Putamen (tissue), 1 donor: ENCODE data around the gene THRSP.
"Not testable (repeated sequence)": the region's sequence is repeated elsewhere in the genome, so short reads cannot be mapped to it uniquely, and the experiment has no call there.

Source experiments
- DNase-seq: peaks from one replicate; pipeline ENCODE4 v3.0.0-alpha.2; 2016; ENCODE audit warnings: low spot score

Gene THRSP

GRCh38 chr11:78066471-78066870 is 2.8 kb downstream of the THRSP start:
- DNase-seq: no peak

- DNase-seq: no peak
These were observed 4.0 kb downstream of the THRSP start for GRCh38 chr11:78067704-78068103.

- no peak for DNase-seq
These were observed 5.8 kb downstream of the THRSP start for GRCh38 chr11:78069465-78069864.

GRCh38 chr11:78070621-78071020 is 7.0 kb downstream of the THRSP start:
- no peak for DNase-seq

- no peak for DNase-seq
These were observed 8.1 kb downstream of the THRSP start for GRCh38 chr11:78071717-78072116.

- DNase-seq: no peak
These were observed 8.8 kb downstream of the THRSP start for GRCh38 chr11:78072455-78072854.

GRCh38 chr11:78074756-78075155 is 11.1 kb downstream of the THRSP start:
- DNase-seq: no peak

- DNase-seq: no peak
These were observed 13.2 kb downstream of the THRSP start for GRCh38 chr11:78076733-78077403.

- not testable (repeated sequence) for DNase-seq
These were observed 13.9 kb downstream of the THRSP start for GRCh38 chr11:78077592-78077991.

GRCh38 chr11:78078218-78079167 is 14.8 kb downstream of the THRSP start:
- no peak for DNase-seq

GRCh38 chr11:78079232-78080083 is 15.8 kb downstream of the THRSP start, which contains the start of gene NDUFC2:
TSS of gene NDUFC2 (minus strand) at chr11:78079862. CDS start at chr11:78079744, 118 bp downstream.
- peak; percentile 83 for DNase-seq

GRCh38 chr11:78080084-78080817 is 16.6 kb downstream of the THRSP start:
- DNase-seq: no peak

- no peak for DNase-seq
These were observed 17.3 kb downstream of the THRSP start for GRCh38 chr11:78080818-78081495.

- DNase-seq: no peak
These were observed 17.9 kb downstream of the THRSP start for GRCh38 chr11:78081583-78081982.

- no peak for DNase-seq
These were observed 18.5 kb downstream of the THRSP start for GRCh38 chr11:78082146-78082545.

- DNase-seq: no peak
These were observed 19.4 kb downstream of the THRSP start for GRCh38 chr11:78083021-78083420.

GRCh38 chr11:78084506-78084905 is 20.8 kb downstream of the THRSP start:
- not testable (repeated sequence) for DNase-seq

- DNase-seq: peak; percentile 38
These were observed 22.3 kb downstream of the THRSP start for GRCh38 chr11:78085972-78086371.

- DNase-seq: not testable (repeated sequence)
These were observed 22.9 kb downstream of the THRSP start for GRCh38 chr11:78086521-78087074.

GRCh38 chr11:78094250-78094649 is 30.6 kb downstream of the THRSP start:
- no peak for DNase-seq
